Measurements from ENCODE around the gene CADPS. TPM values are rescaled to one million over a fixed set of nuclear protein-coding genes. Genes with fewer than 3 reads are reported as not detected.
A peak's percentile ranks its signal among the peaks of the same experiment; 100 is the strongest.

The CADPS gene
- total and polyA plus RNA-seq, 11 donors, result 3.6 to 37.8 (median 12.9) TPM

DNA sequence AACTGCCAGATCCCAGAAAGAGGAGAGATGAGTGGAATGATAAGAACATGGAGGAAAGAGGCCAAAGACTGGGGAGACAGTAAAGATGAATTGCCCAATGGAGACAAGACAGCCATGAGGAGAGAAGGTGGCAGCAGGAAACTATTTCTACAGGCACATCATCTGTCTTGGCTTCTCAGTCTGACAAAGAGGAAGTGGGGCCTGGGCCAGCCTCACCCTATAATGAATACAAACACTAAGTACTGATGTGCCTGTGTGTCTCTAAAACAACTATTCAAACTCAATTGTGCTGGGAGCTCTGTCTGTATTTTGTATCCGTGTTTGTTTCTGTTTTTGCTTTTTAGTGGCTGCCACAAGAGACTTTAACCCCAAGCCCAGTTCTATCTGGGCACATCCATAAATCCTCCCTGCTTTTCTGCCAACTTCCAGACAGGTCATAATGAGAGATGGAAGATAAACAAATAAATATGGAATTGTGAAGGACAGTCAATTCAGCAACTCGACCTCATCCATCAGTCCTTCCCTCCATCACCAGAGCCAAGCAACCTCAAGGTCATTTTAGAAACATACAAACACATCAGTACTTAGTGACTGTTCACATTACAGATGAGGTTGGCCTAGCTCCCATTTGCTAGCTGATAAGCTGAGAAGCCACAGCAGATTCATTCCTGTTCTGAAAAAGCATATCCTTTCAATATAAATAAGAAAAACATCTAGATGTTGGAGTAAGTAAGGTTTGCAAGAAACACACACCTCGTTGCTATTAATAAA is 116.7 kb downstream of the CADPS start:
- peaks cover 0 to 2% (median 0%) of the 10 kb centered on the region in 12 donors for H3K4me1 ChIP-seq
- no peak for DNase-seq
- peak in 1 of 4 donors; percentile 55 for ATAC-seq
- 52 to 60% (median 53%) methylated on average over 3 of the region's 3 CpGs for WGBS, 4 donors
- H3K4me3 ChIP-seq, result no peak overlapping the region
- TF ChIP-seq, protein P1, sequence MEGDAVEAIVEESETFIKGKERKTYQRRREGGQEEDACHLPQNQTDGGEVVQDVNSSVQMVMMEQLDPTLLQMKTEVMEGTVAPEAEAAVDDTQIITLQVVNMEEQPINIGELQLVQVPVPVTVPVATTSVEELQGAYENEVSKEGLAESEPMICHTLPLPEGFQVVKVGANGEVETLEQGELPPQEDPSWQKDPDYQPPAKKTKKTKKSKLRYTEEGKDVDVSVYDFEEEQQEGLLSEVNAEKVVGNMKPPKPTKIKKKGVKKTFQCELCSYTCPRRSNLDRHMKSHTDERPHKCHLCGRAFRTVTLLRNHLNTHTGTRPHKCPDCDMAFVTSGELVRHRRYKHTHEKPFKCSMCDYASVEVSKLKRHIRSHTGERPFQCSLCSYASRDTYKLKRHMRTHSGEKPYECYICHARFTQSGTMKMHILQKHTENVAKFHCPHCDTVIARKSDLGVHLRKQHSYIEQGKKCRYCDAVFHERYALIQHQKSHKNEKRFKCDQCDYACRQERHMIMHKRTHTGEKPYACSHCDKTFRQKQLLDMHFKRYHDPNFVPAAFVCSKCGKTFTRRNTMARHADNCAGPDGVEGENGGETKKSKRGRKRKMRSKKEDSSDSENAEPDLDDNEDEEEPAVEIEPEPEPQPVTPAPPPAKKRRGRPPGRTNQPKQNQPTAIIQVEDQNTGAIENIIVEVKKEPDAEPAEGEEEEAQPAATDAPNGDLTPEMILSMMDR (IDR thresholded peaks at IDR 0.05), result no peak
- no peak for TF ChIP-seq POLR2A (IDR thresholded peaks at IDR 0.05)
- no peaks in the 10 kb centered on the region for H3K27me3 ChIP-seq
- intact Hi-C loops (cut with DNase I), result no loop called here
- no peak overlapping the region for H3K27ac ChIP-seq
- H3K9me3 ChIP-seq, result no peaks in the 10 kb centered on the region
- H3K36me3 ChIP-seq, result no peaks in the 10 kb centered on the region

- Histone ChIP-seq H3K4me3 (no peak overlapping the region), H3K27me3 (no peaks in the 10 kb centered on the region), H3K4me1 (peaks cover 0 to 2% (median 0%) of the 10 kb centered on the region in 12 donors), H3K36me3 (no peaks in the 10 kb centered on the region), H3K27ac (no peak overlapping the region), H3K9me3 (no peaks in the 10 kb centered on the region)
- WGBS, 4 donors, result 67 to 79% (median 75%) methylated on average over 4 of the region's 4 CpGs
- TF ChIP-seq, protein P1 (IDR thresholded peaks at IDR 0.05), result no peak
- TF ChIP-seq POLR2A (IDR thresholded peaks at IDR 0.05), result no peak
- ATAC-seq, result no peak
- intact Hi-C loops (cut with DNase I), result no loop called here
- no peak for DNase-seq
These were observed 118.2 kb downstream of the CADPS start for GRCh38 chr3:62757045-62757444.

GRCh38 chr3:62755285-62755684 is 119.9 kb downstream of the CADPS start:
- Histone ChIP-seq H3K27ac (no peak overlapping the region), H3K4me1 (peaks cover 0 to 2% (median 0%) of the 10 kb centered on the region in 12 donors), H3K36me3 (no peaks in the 10 kb centered on the region), H3K27me3 (no peaks in the 10 kb centered on the region), H3K4me3 (no peak overlapping the region), H3K9me3 (no peaks in the 10 kb centered on the region)
- no peak for ATAC-seq
- intact Hi-C loops (cut with DNase I), result no loop called here
- TF ChIP-seq POLR2A (IDR thresholded peaks at IDR 0.05), result no peak
- TF ChIP-seq, protein P1 (IDR thresholded peaks at IDR 0.05), result no peak
- no peak for DNase-seq
- WGBS, 4 donors, result 76 to 88% (median 80%) methylated on average over 8 of the region's 8 CpGs

DNA sequence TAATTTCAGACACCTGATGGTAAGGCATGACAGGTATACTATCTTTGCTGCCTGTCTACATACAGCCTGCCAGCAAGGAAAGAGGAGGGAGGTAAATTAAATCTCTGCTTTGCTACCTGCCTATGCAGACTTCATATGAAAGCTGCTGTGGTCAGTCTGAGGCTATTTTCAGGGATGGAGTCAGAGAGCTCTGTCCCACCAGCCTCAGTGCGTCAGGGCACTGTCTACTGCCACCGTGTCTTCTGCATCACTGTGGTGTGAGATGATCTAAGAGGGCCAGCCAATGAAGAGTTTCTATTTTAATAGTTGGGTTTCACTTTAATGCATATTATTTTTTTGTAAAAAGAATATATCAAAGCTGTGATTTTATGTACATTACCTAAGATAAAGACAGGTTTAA is 125.6 kb downstream of the CADPS start:
- Histone ChIP-seq H3K36me3 (no peaks in the 10 kb centered on the region), H3K4me3 (no peak overlapping the region), H3K9me3 (no peaks in the 10 kb centered on the region), H3K4me1 (peaks cover 0 to 3% (median 0%) of the 10 kb centered on the region in 12 donors), H3K27me3 (no peaks in the 10 kb centered on the region), H3K27ac (no peak overlapping the region)
- DNase-seq, result no peak
- 48 to 77% (median 61%) methylated on average over 2 of the region's 2 CpGs for WGBS, 4 donors
- intact Hi-C loops (cut with DNase I), result no loop called here
- peak in 1 of 4 donors; percentile 74 for ATAC-seq
- TF ChIP-seq POLR2A (IDR thresholded peaks at IDR 0.05), result no peak
- TF ChIP-seq, protein P1 (IDR thresholded peaks at IDR 0.05), result no peak
